Metanephros (tissue), 2 donors: ENCODE data around the gene KRTAP5-11. TPM values are rescaled to one million over a fixed set of nuclear protein-coding genes. Genes with fewer than 3 reads are reported as not detected.

ENCODE experiments used
- small RNA-seq: library from RNA; depleted of rRNA; stranded (forward); fragments of <200 nt; gene quantifications from one replicate; pipeline ENCODE3, GENCODE V24; 2014; ENCODE audit warnings: low replicate concordance
- total RNA-seq: library from RNA; depleted of rRNA; stranded (reverse); fragments of >200 nt; gene quantifications from one replicate; pipeline ENCODE4 v1.2.3, GENCODE V29; 2014

The KRTAP5-11 gene
- total RNA-seq, result not detected

GRCh38 chr11:71582309-71582895 lies at the start of gene KRTAP5-11:
Gene KRTAP5-11, minus strand, starts transcription at chr11:71582875. Its CDS starts 38 bp downstream, at chr11:71582837.

GRCh38 chr11:71565263-71565662 lies 17.4 kb downstream of the KRTAP5-11 start, which contains the start of gene KRTAP5-10:
Gene KRTAP5-10, plus strand, starts transcription at chr11:71565563. Its CDS starts 25 bp downstream, at chr11:71565588.

GRCh38 chr11:71548120-71548519 lies 34.6 kb downstream of the KRTAP5-11 start, which contains the start of gene KRTAP5-9:
Gene KRTAP5-9, plus strand, starts transcription at chr11:71548420. Its CDS starts 238 bp downstream, at chr11:71548658.

GRCh38 chr11:71537977-71538665 lies 44.6 kb downstream of the KRTAP5-11 start, which contains the start of gene KRTAP5-8:
Gene KRTAP5-8, plus strand, starts transcription at chr11:71538025. Its CDS starts 31 bp downstream, at chr11:71538056.

Small RNA genes lying within 50 kb of the gene (small RNA-seq; reads per million reads assigned to genes)
- gene AP000867.1, result not detected
- not detected for gene KRTAP5-14P

Other genes starting within 250 kb of the KRTAP5-11 start
- 21.8 TPM for gene DHCR7, start 134.5 kb downstream of the KRTAP5-11 start, total RNA-seq
- gene NADSYN1, start 129.7 kb downstream of the KRTAP5-11 start, total RNA-seq, result 51.4 TPM
- 0.23 TPM for gene KRTAP5-7, start 55.6 kb downstream of the KRTAP5-11 start, total RNA-seq
- 1.1 TPM for gene KRTAP5-8, start 44.9 kb downstream of the KRTAP5-11 start, total RNA-seq
- 0.23 TPM for gene KRTAP5-9, start 34.5 kb downstream of the KRTAP5-11 start, total RNA-seq
- gene KRTAP5-10, start 17.3 kb downstream of the KRTAP5-11 start, total RNA-seq, result not detected